Sigmoid colon (tissue), 7 donors: ENCODE results near the gene SGCE. TPM values are rescaled to one million over a fixed set of nuclear protein-coding genes. Genes with fewer than 3 reads are reported as not detected.

Experiments
- DNase-seq: peaks from one replicate; pipeline ENCODE4 v3.0.0-alpha.2; 2019
- H3K27ac ChIP-seq, 4 donors: fragments of 200-600 bp; sonication (generic); one replicate each; pipeline ENCODE4 v1.5.1; 2016 to 2019; ENCODE audit warnings: mild to moderate bottlenecking in 1 of 4
- H3K27me3 ChIP-seq, 3 donors: fragments of 200-600 bp; sonication (generic); one replicate each; pipeline ENCODE4 v1.5.1; 2019; ENCODE audit warnings: mild to moderate bottlenecking in 1 of 3
- H3K36me3 ChIP-seq, 4 donors: fragments of 200-600 bp; sonication (generic); one replicate each; pipeline ENCODE4 v1.5.1; 2016 to 2019
- H3K4me1 ChIP-seq, 4 donors: fragments of 200-600 bp; sonication (generic); one replicate each; pipeline ENCODE4 v1.5.1; 2017 to 2019
- H3K4me3 ChIP-seq, 4 donors: fragments of 200-600 bp; sonication (generic); one replicate each; pipeline ENCODE4 v1.5.1; 2017 to 2019; ENCODE audit warnings: mild to moderate bottlenecking in 2 of 4, moderate library complexity in 1 of 4
- H3K9me3 ChIP-seq, 4 donors: fragments of 200-600 bp in 3 of 4; sonication (generic) in 3 of 4; one replicate each; pipeline versions ENCODE4 v1.5.1 to v1.6.1; 2013 to 2019
- CTCF ChIP-seq, 4 experiments: fragments of 450-650 bp in 3 of 4; fragments of 200-600 bp in 1 of 4; IDR thresholded peaks; one replicate each; pipeline ENCODE4 v1.5.1; 2016 to 2019; ENCODE audit warnings: antibody characterized with exemption in 4 of 4, mild to moderate bottlenecking in 3 of 4, moderate library complexity in 2 of 4
- EP300 ChIP-seq, 4 donors: sonication (generic); formaldehyde crosslinking; IDR thresholded peaks; one replicate each; pipeline ENCODE4 v1.6.1; 2017; ENCODE audit warnings: antibody characterized with exemption in 4 of 4
- POLR2A ChIP-seq, 2 donors: fragments of 450-650 bp; IDR thresholded peaks; one replicate each; pipeline ENCODE4 v1.6.1; 2016; ENCODE audit warnings: antibody characterized with exemption in 2 of 2, mild to moderate bottlenecking in 2 of 2, moderate library complexity in 2 of 2
- POLR2AphosphoS5 ChIP-seq, 4 donors: sonication (generic); formaldehyde crosslinking; IDR thresholded peaks; one replicate each; pipeline ENCODE4 v1.6.1; 2017; ENCODE audit warnings: antibody characterized with exemption in 4 of 4
- WGBS, 2 donors: extraction: QIAGEN DNeasy Blood & Tissue Kit; methylation state at CpG; one replicate each; pipeline ENCODE4 v1.1.7; 2013; 5-methylcytosine and 5-hydroxymethylcytosine counted together
- intact Hi-C: fragments of 100-400 bp; cut with DNase I; formaldehyde crosslinking; loops from one replicate; pipeline ENCODE4 v1.15.1; 2023
- polyA plus RNA-seq, 3 donors: library from polyadenylated mRNA; stranded (reverse); fragments of 200-250 nt; gene quantifications; one replicate each; pipeline ENCODE4 v1.2.3, GENCODE V29; 2013
- total RNA-seq, 4 donors: library from RNA; depleted of rRNA; stranded (reverse); fragments of >200 nt; gene quantifications; one replicate each; pipeline ENCODE4 v1.1.0, GENCODE V29; 2016
- donor health status: healthy with polysubstance abuse.
- donor health status: Bipolar disorder and iron deficiency.
- donor health status: healthy.

Gene SGCE
- total and polyA plus RNA-seq, 7 donors: 2.8 to 244 (median 135) TPM

- WGBS, 2 donors: 95 to 97% methylated on average over 2 of the region's 2 CpGs
- no peak overlapping the region for H3K27ac ChIP-seq
- H3K9me3 ChIP-seq: no peaks in the 10 kb centered on the region
- no peak overlapping the region for H3K4me3 ChIP-seq
- DNase-seq: no peak
- peaks cover 0 to 6% (median 2%) of the 10 kb centered on the region in 4 donors for H3K4me1 ChIP-seq
- intact Hi-C loops: no loop called here
- peaks cover 0 to 34% (median 1%) of the 10 kb centered on the region in 4 donors for H3K36me3 ChIP-seq
- TF ChIP-seq POLR2AphosphoS5 (IDR thresholded peaks at IDR 0.05) (no peak), CTCF (IDR thresholded peaks at IDR 0.05) (no peak), POLR2A (IDR thresholded peaks at IDR 0.05) (no peak), EP300 (IDR thresholded peaks at IDR 0.05) (no peak)
- no peaks in the 10 kb centered on the region for H3K27me3 ChIP-seq
Measured at GRCh38 chr7:94588075-94588474, 67.9 kb downstream of the SGCE start.

GRCh38 chr7:94584113-94584512, 71.8 kb downstream of the SGCE start:
- H3K9me3 ChIP-seq: no peaks in the 10 kb centered on the region
- peaks cover 0 to 6% (median 2%) of the 10 kb centered on the region in 4 donors for H3K4me1 ChIP-seq
- 26 to 74% methylated on average over 1 of the region's 1 CpG for WGBS, 2 donors
- no peak overlapping the region for H3K4me3 ChIP-seq
- intact Hi-C loops: no loop called here
- H3K27me3 ChIP-seq: no peaks in the 10 kb centered on the region
- H3K27ac ChIP-seq: no peak overlapping the region
- no peak for TF ChIP-seq POLR2AphosphoS5 (IDR thresholded peaks at IDR 0.05)
- TF ChIP-seq EP300 (IDR thresholded peaks at IDR 0.05): no peak
- no peak for TF ChIP-seq CTCF (IDR thresholded peaks at IDR 0.05)
- no peak for TF ChIP-seq POLR2A (IDR thresholded peaks at IDR 0.05)
- H3K36me3 ChIP-seq: peaks cover 0 to 17% (median 1%) of the 10 kb centered on the region in 4 donors
- DNase-seq: no peak

- TF ChIP-seq EP300 (IDR thresholded peaks at IDR 0.05) (no peak), POLR2AphosphoS5 (IDR thresholded peaks at IDR 0.05) (no peak), CTCF (IDR thresholded peaks at IDR 0.05) (no peak), POLR2A (IDR thresholded peaks at IDR 0.05) (no peak)
- Histone ChIP-seq H3K9me3 (peaks cover 0 to 2% (median 0%) of the 10 kb centered on the region in 4 donors), H3K4me1 (peaks cover 0 to 6% (median 2%) of the 10 kb centered on the region in 4 donors), H3K4me3 (no peak overlapping the region), H3K27me3 (no peaks in the 10 kb centered on the region), H3K27ac (no peak overlapping the region), H3K36me3 (peaks cover 0 to 9% (median 0%) of the 10 kb centered on the region in 4 donors)
- DNase-seq: no peak
- 88 to 90% methylated on average over 1 of the region's 1 CpG for WGBS, 2 donors
- intact Hi-C loops: no loop called here
Measured at GRCh38 chr7:94580601-94581000, 75.3 kb downstream of the SGCE start.

- intact Hi-C loops: no loop called here
- Histone ChIP-seq H3K4me3 (no peak overlapping the region), H3K9me3 (peaks cover 0 to 10% (median 3%) of the 10 kb centered on the region in 4 donors), H3K27ac (no peak overlapping the region), H3K4me1 (peaks cover 0 to 5% (median 2%) of the 10 kb centered on the region in 4 donors), H3K27me3 (no peaks in the 10 kb centered on the region), H3K36me3 (peaks cover 0 to 16% (median 0%) of the 10 kb centered on the region in 4 donors)
- WGBS, 2 donors: 94 to 97% methylated on average over 2 of the region's 2 CpGs
- TF ChIP-seq POLR2AphosphoS5 (IDR thresholded peaks at IDR 0.05) (no peak), POLR2A (IDR thresholded peaks at IDR 0.05) (no peak), EP300 (IDR thresholded peaks at IDR 0.05) (no peak), CTCF (IDR thresholded peaks at IDR 0.05) (no peak)
- DNase-seq: no peak
Measured at GRCh38 chr7:94579470-94579869, 76.5 kb downstream of the SGCE start.

- TF ChIP-seq POLR2AphosphoS5 (IDR thresholded peaks at IDR 0.05) (no peak), CTCF (IDR thresholded peaks at IDR 0.05) (no peak), EP300 (IDR thresholded peaks at IDR 0.05) (no peak), POLR2A (IDR thresholded peaks at IDR 0.05) (no peak)
- Histone ChIP-seq H3K4me3 (no peak overlapping the region), H3K27ac (no peak overlapping the region), H3K4me1 (no peaks in the 10 kb centered on the region), H3K9me3 (peaks cover 0 to 13% (median 3%) of the 10 kb centered on the region in 4 donors), H3K27me3 (no peaks in the 10 kb centered on the region), H3K36me3 (peaks cover 0 to 16% (median 0%) of the 10 kb centered on the region in 4 donors)
- intact Hi-C loops: no loop called here
- DNase-seq: no peak
Measured at GRCh38 chr7:94578614-94579013, 77.3 kb downstream of the SGCE start.
